PC-3 (cell line): Measurements from ENCODE around the gene SPACA9. TPM values are rescaled to one million over a fixed set of nuclear protein-coding genes. Genes with fewer than 3 reads are reported as not detected.

ENCODE experiments used
- ATAC-seq: fragments of 200-7000 bp; cut with Tn5 transposase; 2 replicates; pipeline ENCODE4 v1.9.1; 2020; ENCODE audit warnings: mild to moderate bottlenecking, moderate library complexity
- BruUV-seq: library from RNA; stranded (reverse); fragments of 400-500 nt; replicated peaks from 2 replicates; lab custom pipeline; 2021; lab: Mats Ljungman, UMichigan
- CTCF ChIA-PET: fragments of 300-600 bp; sonication (Branson Sonifier 250); formaldehyde crosslinking; loops from one replicate; lab custom pipeline; 2022; ENCODE audit warnings: antibody characterized with exemption; lab: Charles Lee
- POLR2A ChIA-PET: fragments of 300-600 bp; sonication (Branson Sonifier 250); formaldehyde crosslinking; loops from one replicate; lab custom pipeline; 2022; ENCODE audit warnings: antibody characterized with exemption; ENCODE audit not compliant: unreplicated experiment; lab: Charles Lee
- DNase-seq: peaks from one replicate; pipeline ENCODE4 v3.0.0-alpha.2; 2015
- H2AFZ ChIP-seq: fragments of 300-600 bp; sonication (generic); 2 replicates; pipeline ENCODE4 v1.6.0; 2016; ENCODE audit warnings: antibody characterized with exemption, low read length
- H3F3A ChIP-seq: fragments of 300-600 bp; sonication (generic); one replicate; pipeline ENCODE4 v1.6.0; 2017; ENCODE audit warnings: antibody characterized with exemption, low read length, control low read depth, mild to moderate bottlenecking; ENCODE audit not compliant: unreplicated experiment
- H3K27ac ChIP-seq: fragments of 300-600 bp; sonication (generic); 2 replicates; pipeline ENCODE4 v1.5.1; 2016; ENCODE audit warnings: mild to moderate bottlenecking, low read length
- H3K27me3 ChIP-seq: fragments of 300-600 bp; sonication (generic); 2 replicates; pipeline ENCODE4 v1.6.1; 2016; ENCODE audit warnings: low read length, mixed read lengths
- H3K36me3 ChIP-seq: fragments of 300-600 bp; sonication (generic); 2 replicates; pipeline ENCODE4 v1.6.1; 2016; ENCODE audit warnings: low read depth, mixed run types, low read length, mixed read lengths
- H3K4me1 ChIP-seq: fragments of 300-600 bp; sonication (generic); 2 replicates; pipeline ENCODE4 v1.5.1; 2016; ENCODE audit warnings: low read length; ENCODE audit not compliant: insufficient read depth
- H3K4me2 ChIP-seq: fragments of 300-600 bp; sonication (generic); 2 replicates; pipeline ENCODE4 v1.6.0; 2016; ENCODE audit warnings: low read length
- H3K4me3 ChIP-seq: fragments of 300-600 bp; sonication (generic); 2 replicates; pipeline ENCODE4 v1.5.1; 2016; ENCODE audit warnings: mild to moderate bottlenecking, low read length, mixed read lengths
- H3K79me2 ChIP-seq: fragments of 300-600 bp; sonication (generic); 2 replicates; pipeline ENCODE4 v1.6.1; 2017; ENCODE audit warnings: low read length, mixed read lengths
- H3K9ac ChIP-seq: fragments of 300-600 bp; sonication (generic); 2 replicates; pipeline ENCODE4 v1.6.0; 2016; ENCODE audit warnings: mild to moderate bottlenecking, low read length
- H3K9me2 ChIP-seq: fragments of 300-600 bp; sonication (generic); replicated peaks from 2 replicates; pipeline ENCODE4 v1.6.1; 2016; ENCODE audit warnings: mixed run types, low read length, mixed read lengths
- H3K9me3 ChIP-seq: fragments of 300-600 bp; sonication (generic); 2 replicates; pipeline ENCODE4 v1.6.1; 2016; ENCODE audit warnings: low read length, mixed read lengths
- H4K20me1 ChIP-seq: fragments of 300-600 bp; sonication (generic); 2 replicates; pipeline ENCODE4 v1.6.1; 2016; ENCODE audit warnings: low read length, mixed read lengths
- CTCF ChIP-seq: fragments of 300-600 bp; sonication (generic); conservative IDR thresholded peaks from 2 replicates; pipeline ENCODE4 v1.5.1; 2017; ENCODE audit warnings: antibody characterized with exemption, low read depth, mild to moderate bottlenecking, low read length
- EZH2 ChIP-seq: fragments of 300-600 bp; sonication (generic); IDR thresholded peaks from one replicate; pipeline ENCODE4 v1.6.1; 2017; ENCODE audit warnings: antibody characterized with exemption, mild to moderate bottlenecking, low read length; ENCODE audit not compliant: unreplicated experiment
- EZH2phosphoT487 ChIP-seq: fragments of 300-600 bp; sonication (generic); IDR thresholded peaks from 2 replicates; pipeline ENCODE4 v1.6.1; 2018; ENCODE audit warnings: mild to moderate bottlenecking, antibody characterized with exemption, low read length, borderline replicate concordance
- intact Hi-C: fragments of 100-400 bp; cut with micrococcal nuclease; formaldehyde crosslinking; loops from 2 replicates; pipeline ENCODE4 v1.9.0; 2023
- total RNA-seq: library from RNA; depleted of rRNA; stranded (reverse); fragments of >200 nt; gene quantifications from 2 replicates; pipeline ENCODE4 v1.2.3, GENCODE V29; 2014

Gene SPACA9
- total RNA-seq, 1 experiment from 2014 or later: 2.3 TPM

- TF ChIP-seq CTCF: no peak
- TF ChIP-seq EZH2phosphoT487: no peak
- TF ChIP-seq EZH2: no peak
- Histone ChIP-seq H2AFZ (no peak overlapping the region), H3K9me3 (no peaks in the 10 kb centered on the region), H3K79me2 (no peaks in the 10 kb centered on the region), H3F3A (no peaks in the 10 kb centered on the region), H3K9ac (no peak overlapping the region), H3K27ac (no peak overlapping the region), H3K4me2 (no peak overlapping the region), H3K4me1 (peaks cover 7% of the 10 kb centered on the region; the same call in 1 of the 2 replicates), H3K27me3 (no peaks in the 10 kb centered on the region), H4K20me1 (no peaks in the 10 kb centered on the region), H3K36me3 (no peaks in the 10 kb centered on the region), H3K9me2 (no peaks in the 10 kb centered on the region), H3K4me3 (no peak overlapping the region)
- DNase-seq: no peak
- ChIA-PET POLR2A (no interaction called here), CTCF (no interaction called here)
- no peak for ATAC-seq
- intact Hi-C loops: no loop called here
- BruUV-seq: no TSS peak
Observed at GRCh38 chr9:132837501-132838286, 41.0 kb upstream of the SPACA9 start.

GRCh38 chr9:132838291-132838690 is 40.4 kb upstream of the SPACA9 start:
- Histone ChIP-seq H3K4me3 (no peak overlapping the region), H3K4me2 (no peak overlapping the region), H3K4me1 (peaks cover 7% of the 10 kb centered on the region; the same call in 1 of the 2 replicates), H4K20me1 (no peaks in the 10 kb centered on the region), H3K9ac (no peak overlapping the region), H3K79me2 (no peaks in the 10 kb centered on the region), H2AFZ (no peak overlapping the region), H3K27ac (no peak overlapping the region), H3K9me3 (no peaks in the 10 kb centered on the region), H3F3A (no peaks in the 10 kb centered on the region), H3K9me2 (no peaks in the 10 kb centered on the region), H3K36me3 (no peaks in the 10 kb centered on the region), H3K27me3 (no peaks in the 10 kb centered on the region)
- DNase-seq (no peak), ATAC-seq (no peak)
- intact Hi-C loops: no loop called here
- CTCF ChIA-PET: no interaction called here
- POLR2A ChIA-PET: no interaction called here
- TF ChIP-seq EZH2 (no peak), EZH2phosphoT487 (no peak), CTCF (no peak)
- BruUV-seq: no TSS peak

GRCh38 chr9:132840980-132841379 is 37.7 kb upstream of the SPACA9 start:
- intact Hi-C loops: no loop called here
- Histone ChIP-seq H3K9ac (no peak overlapping the region), H3K27ac (no peak overlapping the region), H2AFZ (no peak overlapping the region), H3K27me3 (no peaks in the 10 kb centered on the region), H3K9me2 (no peaks in the 10 kb centered on the region), H4K20me1 (no peaks in the 10 kb centered on the region), H3F3A (no peaks in the 10 kb centered on the region), H3K4me3 (no peak overlapping the region), H3K4me2 (no peak overlapping the region), H3K79me2 (no peaks in the 10 kb centered on the region), H3K36me3 (no peaks in the 10 kb centered on the region), H3K4me1 (peaks cover 7% of the 10 kb centered on the region; the same call in 1 of the 2 replicates), H3K9me3 (no peaks in the 10 kb centered on the region)
- TF ChIP-seq EZH2 (no peak), EZH2phosphoT487 (no peak), CTCF (no peak)
- DNase-seq (no peak), ATAC-seq (no peak)
- ChIA-PET CTCF (no interaction called here), POLR2A (no interaction called here)
- no TSS peak for BruUV-seq
